Measurements from ENCODE around the gene IL19. TPM values are rescaled to one million over a fixed set of nuclear protein-coding genes. Genes with fewer than 3 reads are reported as not detected.

The IL19 gene
- total RNA-seq, 1 donor from 2014 or later = not detected

DNA sequence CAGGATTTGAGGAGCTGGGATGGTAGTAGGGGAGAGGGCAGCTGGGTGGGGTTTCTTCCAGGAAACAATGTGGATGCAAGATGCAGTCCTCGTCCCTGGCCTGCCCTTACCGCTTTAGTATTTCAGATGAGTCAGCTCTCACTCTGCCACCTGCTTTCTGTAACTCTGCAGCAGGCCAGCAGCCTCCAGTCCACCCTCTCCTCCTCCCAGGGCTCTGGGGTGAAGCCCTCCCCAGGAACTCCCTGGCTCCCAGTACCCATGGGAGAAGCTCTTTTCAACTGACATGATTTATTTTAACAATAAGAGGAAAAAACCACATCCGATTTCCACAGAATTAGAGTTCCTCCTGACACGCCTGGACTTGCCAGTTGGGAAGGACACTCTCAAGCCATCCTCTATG is 55.8 kb downstream of the IL19 start:
- Histone ChIP-seq H3K4me3 (no peak overlapping the region), H3K27ac (no peak overlapping the region), H3K4me1 (no peaks in the 10 kb centered on the region), H3K36me3 (no peaks in the 10 kb centered on the region), H3K9me3 (no peaks in the 10 kb centered on the region), H3K27me3 (no peaks in the 10 kb centered on the region)
- no peak for DNase-seq (ENCODE audit: low spot score in 2 of 2)
- intact Hi-C loops (cut with DNase I) = no loop called here
- TF ChIP-seq, protein P1, sequence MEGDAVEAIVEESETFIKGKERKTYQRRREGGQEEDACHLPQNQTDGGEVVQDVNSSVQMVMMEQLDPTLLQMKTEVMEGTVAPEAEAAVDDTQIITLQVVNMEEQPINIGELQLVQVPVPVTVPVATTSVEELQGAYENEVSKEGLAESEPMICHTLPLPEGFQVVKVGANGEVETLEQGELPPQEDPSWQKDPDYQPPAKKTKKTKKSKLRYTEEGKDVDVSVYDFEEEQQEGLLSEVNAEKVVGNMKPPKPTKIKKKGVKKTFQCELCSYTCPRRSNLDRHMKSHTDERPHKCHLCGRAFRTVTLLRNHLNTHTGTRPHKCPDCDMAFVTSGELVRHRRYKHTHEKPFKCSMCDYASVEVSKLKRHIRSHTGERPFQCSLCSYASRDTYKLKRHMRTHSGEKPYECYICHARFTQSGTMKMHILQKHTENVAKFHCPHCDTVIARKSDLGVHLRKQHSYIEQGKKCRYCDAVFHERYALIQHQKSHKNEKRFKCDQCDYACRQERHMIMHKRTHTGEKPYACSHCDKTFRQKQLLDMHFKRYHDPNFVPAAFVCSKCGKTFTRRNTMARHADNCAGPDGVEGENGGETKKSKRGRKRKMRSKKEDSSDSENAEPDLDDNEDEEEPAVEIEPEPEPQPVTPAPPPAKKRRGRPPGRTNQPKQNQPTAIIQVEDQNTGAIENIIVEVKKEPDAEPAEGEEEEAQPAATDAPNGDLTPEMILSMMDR (IDR thresholded peaks at IDR 0.05) = no peak

DNA sequence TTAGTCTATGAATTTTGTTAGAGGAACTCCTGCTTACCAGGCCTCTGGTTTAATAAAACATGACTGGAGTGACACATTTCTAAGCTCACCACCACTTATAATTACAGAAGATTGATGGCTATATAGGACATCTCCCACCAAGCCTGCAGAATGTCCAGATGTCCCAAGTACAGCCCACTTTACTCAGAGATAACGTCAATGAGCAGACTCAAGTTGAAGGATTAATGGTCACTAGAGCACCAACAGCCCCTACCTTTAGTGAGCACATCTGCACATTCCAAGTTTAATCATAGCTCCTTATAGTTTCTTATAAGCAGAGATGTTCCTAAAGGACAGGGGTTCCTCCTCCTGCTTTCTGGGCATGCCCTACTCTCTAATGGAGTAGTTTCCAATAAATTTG is 57.5 kb downstream of the IL19 start:
- intact Hi-C loops (cut with DNase I) = no loop called here
- H3K4me3 ChIP-seq = no peak overlapping the region
- H3K27me3 ChIP-seq = no peaks in the 10 kb centered on the region
- no peak for DNase-seq (ENCODE audit: low spot score in 2 of 2)
- H3K4me1 ChIP-seq = no peaks in the 10 kb centered on the region
- TF ChIP-seq, protein P1 (IDR thresholded peaks at IDR 0.05) = no peak
- no peak overlapping the region for H3K27ac ChIP-seq
- H3K9me3 ChIP-seq = no peaks in the 10 kb centered on the region
- H3K36me3 ChIP-seq = no peaks in the 10 kb centered on the region

DNA sequence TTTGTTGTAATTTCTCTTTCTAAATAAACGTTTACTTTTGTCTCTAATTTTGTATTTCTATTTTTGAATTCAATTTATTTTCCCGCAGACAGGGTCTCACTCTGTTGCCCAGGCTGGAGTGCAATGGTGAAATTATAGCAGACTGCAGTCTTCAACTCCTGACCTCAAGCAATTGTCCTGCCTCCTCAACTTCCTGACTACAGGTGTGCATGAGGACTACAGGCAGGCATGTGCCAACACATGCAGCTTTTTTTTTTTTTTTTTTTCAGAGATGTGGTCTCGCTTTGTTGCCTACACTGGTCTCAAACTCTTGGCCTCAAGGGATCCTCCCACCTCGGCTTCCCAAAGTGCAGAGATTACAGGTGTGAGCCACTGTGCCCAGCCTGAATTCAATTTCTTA is 58.2 kb downstream of the IL19 start:
- no peak overlapping the region for H3K4me3 ChIP-seq
- H3K9me3 ChIP-seq = no peaks in the 10 kb centered on the region
- TF ChIP-seq, protein P1 (IDR thresholded peaks at IDR 0.05) = no peak
- no peaks in the 10 kb centered on the region for H3K27me3 ChIP-seq
- intact Hi-C loops (cut with DNase I) = no loop called here
- no peaks in the 10 kb centered on the region for H3K36me3 ChIP-seq
- no peaks in the 10 kb centered on the region for H3K4me1 ChIP-seq
- H3K27ac ChIP-seq = no peak overlapping the region
- DNase-seq (ENCODE audit: low spot score in 2 of 2) = no peak

DNA sequence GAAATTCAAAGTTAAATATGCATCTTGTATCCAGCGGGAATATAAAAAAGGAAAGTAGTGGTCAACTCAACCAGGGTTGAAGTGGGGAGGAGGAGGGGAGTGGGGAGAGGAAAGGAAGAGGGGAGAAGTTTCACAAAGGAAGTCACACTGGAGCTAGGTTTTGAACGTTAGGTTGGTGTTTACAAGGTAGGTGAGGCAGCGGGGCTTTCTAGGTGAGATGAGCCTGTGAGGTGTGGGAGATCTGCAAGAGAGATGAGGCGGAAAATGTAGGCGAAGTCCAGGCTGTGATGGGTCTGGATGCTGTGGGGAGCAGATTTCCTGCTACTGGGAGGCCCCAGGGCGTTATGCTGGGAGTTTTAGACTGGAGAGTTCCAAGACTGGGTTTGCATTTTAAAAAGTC is 58.7 kb downstream of the IL19 start:
- intact Hi-C loops (cut with DNase I) = no loop called here
- no peaks in the 10 kb centered on the region for H3K27me3 ChIP-seq
- H3K36me3 ChIP-seq = no peaks in the 10 kb centered on the region
- no peak overlapping the region for H3K27ac ChIP-seq
- no peaks in the 10 kb centered on the region for H3K4me1 ChIP-seq
- no peak overlapping the region for H3K4me3 ChIP-seq
- H3K9me3 ChIP-seq = no peaks in the 10 kb centered on the region
- DNase-seq (ENCODE audit: low spot score in 2 of 2) = no peak
- TF ChIP-seq, protein P1 (IDR thresholded peaks at IDR 0.05) = no peak

DNA sequence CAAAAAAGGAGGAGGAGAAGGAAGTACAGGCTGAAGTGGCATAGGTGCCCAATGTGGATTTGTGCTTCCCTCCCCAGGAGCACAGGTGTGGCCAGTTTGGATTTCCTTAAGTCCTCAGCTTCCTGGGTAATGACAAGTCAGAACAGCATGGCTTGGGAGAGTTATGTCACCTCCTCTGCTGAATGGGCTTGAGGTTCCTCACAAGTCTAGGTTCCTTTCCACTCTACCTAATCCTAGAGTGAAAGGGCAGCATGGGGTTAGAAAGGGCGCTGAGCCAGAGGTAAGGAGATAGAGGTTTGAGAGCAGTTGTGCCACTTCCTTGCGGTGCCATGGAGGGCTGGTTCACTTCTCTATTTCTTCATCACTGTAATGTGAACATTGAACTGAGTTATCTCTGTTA is 59.3 kb downstream of the IL19 start:
- intact Hi-C loops (cut with DNase I) = no loop called here
- H3K36me3 ChIP-seq = no peaks in the 10 kb centered on the region
- no peaks in the 10 kb centered on the region for H3K4me1 ChIP-seq
- no peak for DNase-seq (ENCODE audit: low spot score in 2 of 2)
- no peaks in the 10 kb centered on the region for H3K27me3 ChIP-seq
- TF ChIP-seq, protein P1 (IDR thresholded peaks at IDR 0.05) = no peak
- no peak overlapping the region for H3K4me3 ChIP-seq
- no peak overlapping the region for H3K27ac ChIP-seq
- no peaks in the 10 kb centered on the region for H3K9me3 ChIP-seq

DNA sequence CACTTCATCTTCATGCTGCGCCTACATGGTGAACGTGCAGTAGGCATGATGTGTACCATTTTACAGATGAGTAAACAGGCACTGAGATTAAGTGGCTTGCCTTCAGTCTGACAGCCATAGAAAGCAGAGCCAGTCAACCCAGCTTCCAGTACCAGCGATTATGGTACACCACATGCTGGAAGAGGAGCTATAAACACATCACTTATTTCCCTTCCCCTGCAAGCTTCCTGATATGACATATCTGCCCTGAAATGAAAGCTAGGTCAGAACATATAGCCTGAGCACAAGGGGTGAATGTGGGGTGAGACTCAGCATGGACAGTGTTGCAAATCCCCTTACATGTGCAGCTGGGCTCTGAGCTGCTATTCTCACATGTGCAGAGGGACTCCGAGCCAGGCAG is 61.1 kb downstream of the IL19 start:
- no peaks in the 10 kb centered on the region for H3K9me3 ChIP-seq
- no peaks in the 10 kb centered on the region for H3K36me3 ChIP-seq
- no peak overlapping the region for H3K4me3 ChIP-seq
- no peaks in the 10 kb centered on the region for H3K4me1 ChIP-seq
- intact Hi-C loops (cut with DNase I) = no loop called here
- TF ChIP-seq, protein P1 (IDR thresholded peaks at IDR 0.05) = no peak
- H3K27ac ChIP-seq = no peak overlapping the region
- DNase-seq (ENCODE audit: low spot score in 2 of 2) = no peak
- H3K27me3 ChIP-seq = no peaks in the 10 kb centered on the region

All from ascending aorta (tissue), 2 donors.